Stimulated activated CD8-positive, alpha-beta memory T cell treated with anti-CD3 and anti-CD28 coated beads, Interleukin-4, amount 100 ng/mL, for 48 hours (primary cell): ENCODE data around the gene EFHC1.

Source experiments
- DNase-seq: peaks from one replicate; pipeline ENCODE4 v3.0.0-alpha.2; 2020

The EFHC1 gene

DNA sequence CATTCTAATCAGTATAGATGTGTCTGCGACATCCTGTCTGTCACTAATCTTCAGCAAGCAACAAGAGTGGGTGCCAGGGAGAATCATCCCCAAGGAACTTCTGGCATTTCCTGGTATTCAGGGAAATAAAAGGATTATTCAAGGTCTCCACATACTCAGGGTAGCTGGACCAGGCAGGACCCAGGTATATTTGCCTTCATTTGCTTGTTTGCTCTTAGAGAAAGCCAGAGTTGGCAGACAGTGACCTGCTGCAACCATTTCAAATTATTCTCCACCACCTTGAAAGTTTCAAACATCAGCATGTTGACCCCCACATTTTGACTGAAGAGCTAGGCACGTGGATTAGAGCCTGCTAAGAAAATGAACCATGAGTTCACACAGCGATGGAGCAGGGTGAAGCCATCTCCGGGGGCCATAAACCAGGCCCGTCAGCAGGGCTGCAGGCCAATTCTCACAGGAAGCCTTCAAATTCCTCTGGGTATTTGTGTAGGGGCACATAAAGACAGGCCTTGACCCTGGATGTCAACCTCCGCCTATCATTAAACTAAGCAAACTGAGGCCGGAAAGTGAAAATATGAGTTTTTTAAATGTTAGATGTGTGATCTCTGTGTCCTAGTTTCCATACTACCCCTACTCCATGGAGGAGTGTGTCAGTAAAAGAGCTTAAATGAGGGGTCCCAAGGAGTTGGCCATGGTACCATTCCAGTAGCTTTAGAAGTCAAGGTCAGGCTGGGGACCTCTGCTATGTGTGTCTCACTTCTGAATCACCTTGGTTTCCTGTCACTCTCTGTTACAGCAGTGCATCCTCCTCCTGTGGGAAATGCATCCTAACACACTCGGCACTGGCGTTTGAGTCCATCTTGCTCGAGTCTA is 123.8 kb downstream of the EFHC1 start:
- no peak for DNase-seq

DNA sequence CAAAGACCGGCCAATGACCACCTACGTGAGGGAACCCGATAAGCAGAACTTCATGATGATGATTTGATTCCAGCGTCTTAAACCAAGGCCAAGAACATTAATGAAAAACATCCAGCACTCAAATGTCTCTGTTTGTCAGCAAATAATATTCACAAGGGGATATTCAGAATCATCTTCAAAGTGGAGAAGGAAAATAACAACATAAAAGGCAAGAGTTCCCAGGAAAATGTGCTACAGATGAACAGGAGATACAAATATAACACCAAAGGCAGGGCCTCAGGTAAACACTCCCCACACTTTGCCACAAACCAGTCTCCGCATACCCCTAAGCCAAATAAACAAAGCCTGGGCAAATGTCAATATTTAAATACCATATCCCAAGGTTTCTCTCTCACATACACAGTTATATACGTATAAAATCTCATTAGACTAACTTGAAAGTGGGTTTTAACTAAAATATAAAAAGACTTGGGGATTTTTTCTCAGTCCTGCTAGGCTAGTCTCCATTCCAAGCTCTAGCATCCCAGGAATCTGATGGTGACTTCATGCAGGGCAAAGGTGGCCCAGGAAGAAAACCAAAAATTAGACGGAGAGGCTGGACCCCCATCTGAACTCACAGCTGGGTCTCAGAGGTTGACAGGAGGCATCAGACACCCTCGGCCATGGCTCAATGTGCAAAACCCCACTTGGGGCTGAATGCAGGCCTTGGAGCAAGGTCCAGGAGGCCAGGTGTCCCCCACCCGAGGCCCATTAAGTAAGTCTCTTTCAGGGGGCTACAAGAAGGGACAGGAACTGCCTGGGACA is 124.7 kb downstream of the EFHC1 start:
- DNase-seq = no peak

DNA sequence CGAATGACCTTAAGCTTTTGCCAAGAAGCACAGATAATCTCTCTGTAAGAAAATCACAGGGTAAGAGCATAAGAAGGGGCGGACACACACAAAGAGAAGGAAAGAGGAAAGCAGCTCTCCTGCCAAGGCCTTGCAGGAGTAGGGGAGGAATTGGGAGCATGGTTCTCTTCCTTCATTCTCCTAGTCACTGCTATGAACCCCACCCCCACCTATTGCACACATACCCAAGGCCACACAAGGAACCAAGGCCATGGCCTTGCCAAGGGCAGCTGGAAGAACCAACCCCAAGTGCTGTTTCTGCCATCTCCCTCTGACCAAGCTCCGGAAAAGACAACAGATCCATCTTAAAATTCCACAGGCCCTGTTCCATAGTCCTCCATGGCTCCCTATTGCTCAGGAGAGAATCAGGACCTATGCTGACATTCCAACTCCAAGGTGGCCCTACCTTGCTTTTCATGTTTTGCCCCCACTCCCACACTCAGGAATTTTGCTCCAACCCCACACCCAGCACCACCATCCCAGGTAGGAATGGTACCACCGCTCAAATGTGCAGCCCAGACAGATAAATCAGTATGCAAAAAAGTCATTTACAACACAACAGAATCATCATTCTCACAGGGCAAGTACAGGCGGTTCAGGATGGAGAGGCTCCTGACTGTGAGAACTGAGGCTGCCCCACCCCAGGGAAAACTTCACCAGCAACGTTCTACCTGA is 125.4 kb downstream of the EFHC1 start:
- DNase-seq = no peak

DNA sequence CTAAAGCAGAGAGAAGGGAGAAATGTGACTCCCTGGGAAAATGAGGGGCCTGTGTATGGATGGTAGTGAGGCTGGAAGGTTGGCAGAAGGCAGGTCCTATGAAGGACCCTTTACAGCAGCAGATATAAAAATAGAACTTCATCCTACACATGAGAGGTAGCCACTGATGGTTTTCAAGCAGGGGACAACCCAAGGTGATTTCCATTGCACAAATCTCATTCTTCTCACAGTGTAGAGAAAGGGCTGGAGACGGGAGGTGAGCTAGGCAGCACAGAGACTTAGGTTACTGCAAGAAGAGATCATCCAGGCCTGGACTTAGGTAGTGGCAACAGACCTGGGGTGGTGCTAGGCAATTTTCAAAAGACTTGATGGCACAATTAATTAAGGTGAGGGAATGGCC is 126.0 kb downstream of the EFHC1 start:
- no peak for DNase-seq

DNA sequence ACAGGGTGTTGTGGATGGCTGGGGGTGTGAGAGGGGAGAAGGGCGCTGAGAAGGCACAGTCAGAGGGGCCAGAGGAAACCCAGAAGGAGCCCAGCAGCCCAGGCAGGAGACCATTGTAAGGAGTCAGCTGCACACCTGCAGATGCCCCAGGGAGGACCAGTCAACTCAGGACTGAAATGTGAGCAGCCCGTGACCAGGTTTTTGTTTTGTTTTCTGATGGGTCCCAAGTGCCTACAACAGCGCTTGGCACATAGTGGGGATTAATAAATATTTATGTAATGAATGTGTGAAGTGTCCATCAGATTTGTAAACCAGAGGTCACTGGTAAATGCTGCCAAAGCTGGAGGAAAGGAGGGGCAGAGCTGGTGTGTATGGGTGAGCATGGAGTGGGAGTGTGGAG is 126.5 kb downstream of the EFHC1 start:
- no peak for DNase-seq

DNA sequence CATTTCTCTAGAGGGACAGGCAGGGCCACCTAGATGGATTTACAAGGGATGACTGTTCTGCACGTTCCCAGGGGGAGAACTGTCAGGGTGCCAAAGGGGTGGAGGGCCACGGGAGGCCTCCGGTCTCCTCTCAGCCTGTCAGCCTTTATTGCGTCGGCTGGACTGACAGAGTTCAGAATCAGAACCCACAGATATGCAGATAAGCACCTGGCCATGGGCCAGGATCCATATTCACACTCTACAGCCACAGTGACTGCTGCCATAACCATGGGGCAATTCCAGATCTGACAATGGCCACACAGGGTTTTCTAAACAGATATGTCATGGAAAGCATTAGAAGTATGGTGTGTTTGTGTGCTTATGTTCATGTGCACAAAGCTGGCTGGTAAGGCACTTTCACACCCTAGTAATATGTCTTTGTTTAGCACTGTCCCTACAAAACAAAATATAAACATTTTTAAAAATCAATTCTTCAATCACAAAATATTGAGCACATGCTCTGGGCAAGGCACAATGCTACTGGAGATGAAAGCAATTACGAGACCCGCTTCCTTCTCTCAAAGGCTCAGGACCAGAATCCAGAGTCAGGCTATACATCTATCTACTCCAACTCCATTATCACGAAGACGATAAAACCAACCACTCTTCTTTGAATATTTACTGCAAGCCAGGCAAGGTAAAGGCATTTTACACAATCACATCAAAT is 127.7 kb downstream of the EFHC1 start:
- no peak for DNase-seq

DNA sequence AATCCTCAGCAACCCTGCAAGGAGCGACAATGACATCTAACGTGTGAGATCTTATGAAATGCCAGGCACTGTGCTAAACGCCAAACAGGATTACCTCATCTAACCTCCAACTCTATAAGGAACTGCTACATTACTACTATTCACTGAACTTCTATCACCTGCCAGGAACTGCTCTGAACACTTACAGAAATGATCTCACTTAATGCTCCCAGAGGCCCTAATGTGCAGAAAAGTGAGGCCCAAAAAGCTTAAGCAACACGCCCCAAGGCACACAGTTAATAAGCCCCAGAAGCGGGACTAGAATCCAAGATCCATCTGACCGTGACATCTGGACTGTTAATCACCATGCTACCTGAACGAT is 128.2 kb downstream of the EFHC1 start:
- DNase-seq = no peak

DNA sequence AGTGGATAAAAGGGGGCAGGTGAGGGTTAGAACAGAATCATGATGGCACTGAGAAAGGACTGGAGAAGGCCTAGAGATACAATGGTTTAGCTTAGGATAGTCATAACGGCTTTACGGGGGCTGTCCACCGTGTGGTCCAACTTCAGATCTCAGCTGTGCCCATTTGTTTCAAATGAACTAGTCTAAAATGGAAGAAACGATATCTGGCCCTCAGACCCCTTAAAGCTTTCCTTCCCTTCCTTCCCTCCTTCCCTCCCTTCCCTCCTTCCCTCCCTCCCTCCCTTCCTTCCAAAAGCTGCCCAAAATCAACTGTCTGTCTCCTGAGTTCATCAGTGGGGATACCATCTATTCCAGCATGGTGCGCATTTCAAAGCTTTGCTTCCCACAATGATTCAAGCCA is 128.9 kb downstream of the EFHC1 start:
- DNase-seq = no peak

DNA sequence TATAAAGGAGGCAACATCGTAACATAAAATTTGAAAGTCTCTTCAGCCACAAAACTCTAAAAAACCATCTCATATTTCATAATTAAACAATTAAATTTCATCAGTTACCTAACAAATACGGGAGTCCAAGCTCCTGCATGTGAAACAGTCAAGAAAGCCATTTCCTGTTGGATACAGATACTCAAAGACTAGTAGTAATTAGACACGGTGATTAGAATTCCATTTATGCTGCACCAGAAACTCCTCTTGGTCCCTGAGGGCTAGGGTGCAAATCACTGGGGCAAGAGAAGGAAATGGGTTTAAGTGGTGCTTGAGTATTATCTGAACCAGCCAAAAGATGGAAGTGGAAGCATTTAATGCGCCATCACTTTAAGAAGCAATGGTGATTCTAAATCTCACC is 129.3 kb downstream of the EFHC1 start:
- DNase-seq = no peak

DNA sequence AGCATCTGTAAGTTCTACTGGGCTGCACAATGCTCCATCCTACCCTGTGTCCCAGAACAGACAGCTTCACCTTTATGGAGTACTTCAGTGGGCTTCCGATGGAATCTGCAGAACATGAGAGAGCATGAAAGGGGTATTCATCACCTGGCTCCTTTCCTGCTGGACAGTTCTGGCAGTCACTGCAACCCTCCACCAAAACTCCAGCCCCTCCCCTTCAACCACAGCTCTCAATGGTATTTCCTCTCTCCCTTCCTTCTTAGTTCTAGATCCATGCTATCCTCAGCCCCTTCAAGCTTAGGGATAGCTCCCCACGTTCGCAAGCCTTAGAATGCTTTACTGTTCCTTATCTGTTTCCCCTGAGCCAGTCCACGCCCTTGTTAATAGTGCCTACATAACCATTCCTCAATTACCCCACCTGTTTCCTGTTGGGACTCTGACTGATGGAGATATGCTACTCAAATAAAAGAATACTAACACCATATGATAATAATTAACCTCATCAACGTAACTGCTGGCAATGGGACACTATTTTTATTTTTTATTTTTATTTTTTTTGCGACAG is 130.0 kb downstream of the EFHC1 start:
- no peak for DNase-seq

DNA sequence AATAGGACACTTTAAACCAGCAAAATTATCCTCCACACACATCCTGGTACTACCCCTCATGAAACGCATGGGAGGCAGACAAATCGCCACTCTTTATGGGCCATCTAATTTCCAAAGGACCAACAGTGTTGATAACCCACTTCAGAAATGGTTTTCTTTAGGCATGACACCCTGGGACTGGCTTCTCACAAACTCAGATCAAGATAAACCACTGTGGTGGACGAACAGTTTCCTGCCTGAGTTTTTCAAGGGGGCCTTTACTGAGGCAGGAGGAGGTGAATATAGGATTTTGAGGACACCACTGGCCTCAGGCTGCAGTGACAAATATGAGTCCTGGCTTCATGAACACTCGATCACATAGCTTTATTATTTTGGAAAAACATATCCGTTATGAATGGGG is 130.7 kb downstream of the EFHC1 start:
- DNase-seq = no peak

DNA sequence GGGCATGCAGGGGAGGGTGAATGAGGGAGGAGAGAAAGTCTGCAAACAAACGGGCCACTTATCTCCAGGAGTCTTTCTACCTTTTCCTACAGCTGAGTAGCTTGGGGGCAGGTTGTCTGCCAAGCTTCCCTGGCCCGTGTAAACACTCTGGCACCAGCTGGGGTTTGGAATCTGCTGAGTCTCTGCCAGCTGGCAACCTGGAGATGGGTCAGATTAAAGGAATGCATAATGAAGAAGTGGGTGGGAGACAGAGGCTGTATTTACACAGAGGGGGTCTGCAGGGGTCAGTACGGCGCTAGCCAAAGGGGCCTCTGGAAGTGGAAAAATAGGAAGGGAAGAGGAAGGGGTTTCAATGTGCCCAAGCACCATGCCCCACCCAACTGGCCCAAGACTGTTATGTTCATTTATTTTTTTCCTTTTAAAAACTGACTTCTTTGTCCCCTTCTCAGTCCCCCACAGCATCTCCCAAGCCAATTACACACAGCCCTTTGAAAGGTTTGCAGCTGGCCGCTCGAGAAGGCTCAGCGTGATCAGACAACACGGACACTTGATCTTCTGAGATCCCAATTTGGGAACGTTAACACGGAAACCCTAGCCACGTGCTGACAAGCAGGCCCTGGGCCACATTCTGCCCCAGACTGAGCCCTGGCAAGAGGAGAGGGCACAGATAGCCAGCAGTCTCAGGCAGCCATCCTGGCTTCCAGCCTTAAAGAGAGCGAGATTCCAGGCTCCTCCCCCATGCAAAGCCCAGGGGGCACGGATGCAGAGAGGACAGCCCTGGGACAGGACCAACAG is 131.5 kb downstream of the EFHC1 start:
- DNase-seq = no peak

DNA sequence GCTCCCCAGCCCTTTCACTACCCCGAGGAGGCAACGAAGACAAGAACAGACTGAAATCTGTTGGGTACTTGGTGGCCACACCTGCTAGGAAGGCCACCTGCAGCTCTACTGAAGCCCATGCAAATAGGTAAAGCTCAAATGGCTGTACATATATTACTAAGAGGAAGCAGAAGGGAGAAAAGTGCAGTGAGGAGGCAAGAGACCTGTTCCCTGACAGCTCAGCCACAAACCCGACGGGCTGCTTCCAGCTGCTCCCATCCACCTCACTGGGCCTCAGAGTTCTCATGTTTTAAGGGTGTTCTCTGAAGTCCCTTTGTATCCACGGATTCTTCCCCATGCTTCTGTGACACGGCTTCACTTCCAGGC is 132.1 kb downstream of the EFHC1 start:
- no peak for DNase-seq

DNA sequence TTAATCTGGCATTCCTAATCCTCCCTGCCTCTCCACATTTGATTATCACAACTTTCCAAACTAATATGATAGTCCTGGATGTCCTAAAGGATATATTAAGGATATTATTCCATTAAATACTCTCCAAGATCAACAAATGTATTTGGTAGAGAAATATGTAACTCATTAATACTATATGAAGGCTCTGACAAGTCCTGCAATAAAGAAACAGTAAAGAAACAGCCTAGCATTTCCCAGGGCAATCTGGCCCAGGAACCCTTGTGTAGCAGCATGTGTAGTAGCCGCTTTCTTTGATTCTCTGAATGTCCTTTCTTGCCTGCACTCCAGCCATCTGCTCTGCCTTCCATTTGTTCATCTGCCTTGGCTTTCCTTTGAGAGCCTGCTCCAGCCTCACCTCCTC is 133.0 kb downstream of the EFHC1 start:
- no peak for DNase-seq

DNA sequence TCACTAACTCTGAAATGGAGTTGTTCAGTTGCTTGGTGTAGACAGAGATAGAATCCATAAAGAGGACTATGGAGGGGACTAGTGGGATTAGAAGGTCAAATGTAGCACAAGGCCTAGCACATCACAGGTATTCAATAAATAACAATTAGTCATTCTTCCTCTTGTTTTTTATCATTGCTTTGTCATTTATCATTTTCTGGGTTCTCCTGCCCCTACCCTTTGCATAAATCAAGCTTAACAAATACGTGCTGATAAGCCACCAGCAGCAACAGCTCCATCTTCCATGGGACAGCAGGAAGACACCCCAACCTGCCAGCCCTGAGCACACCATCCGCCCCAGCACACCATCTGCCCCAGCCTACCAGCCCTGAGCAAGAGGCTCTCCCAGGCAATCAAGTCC is 133.6 kb downstream of the EFHC1 start:
- no peak for DNase-seq

DNA sequence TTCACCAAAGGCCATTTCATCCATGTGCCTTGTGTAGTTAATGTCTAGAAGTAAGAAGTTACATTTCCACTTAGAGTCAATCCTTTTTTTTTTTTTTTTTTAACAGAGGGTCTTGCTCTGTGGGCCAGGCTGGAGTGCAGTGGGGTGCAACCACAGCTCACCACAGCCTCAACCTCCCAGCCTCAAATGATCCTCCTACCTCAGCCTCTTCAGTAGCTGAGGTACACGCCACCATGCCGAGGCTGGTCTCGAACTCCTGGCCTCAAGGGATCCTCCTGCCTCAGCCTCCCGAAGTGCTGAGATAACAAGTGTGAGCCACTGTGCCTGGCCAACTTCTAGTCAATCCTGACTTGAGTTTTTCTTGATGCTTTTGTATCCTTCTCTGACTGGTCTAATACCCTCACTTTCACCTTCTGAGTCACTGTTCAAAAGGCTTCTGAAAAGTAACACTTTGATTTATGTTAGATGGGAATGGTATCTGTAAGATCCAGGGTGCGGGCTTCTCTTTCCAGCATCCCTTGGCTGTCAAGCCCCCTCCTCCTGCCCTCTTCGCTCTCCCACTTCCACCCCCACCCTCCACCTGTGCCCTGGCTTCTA is 134.6 kb downstream of the EFHC1 start:
- DNase-seq = no peak

DNA sequence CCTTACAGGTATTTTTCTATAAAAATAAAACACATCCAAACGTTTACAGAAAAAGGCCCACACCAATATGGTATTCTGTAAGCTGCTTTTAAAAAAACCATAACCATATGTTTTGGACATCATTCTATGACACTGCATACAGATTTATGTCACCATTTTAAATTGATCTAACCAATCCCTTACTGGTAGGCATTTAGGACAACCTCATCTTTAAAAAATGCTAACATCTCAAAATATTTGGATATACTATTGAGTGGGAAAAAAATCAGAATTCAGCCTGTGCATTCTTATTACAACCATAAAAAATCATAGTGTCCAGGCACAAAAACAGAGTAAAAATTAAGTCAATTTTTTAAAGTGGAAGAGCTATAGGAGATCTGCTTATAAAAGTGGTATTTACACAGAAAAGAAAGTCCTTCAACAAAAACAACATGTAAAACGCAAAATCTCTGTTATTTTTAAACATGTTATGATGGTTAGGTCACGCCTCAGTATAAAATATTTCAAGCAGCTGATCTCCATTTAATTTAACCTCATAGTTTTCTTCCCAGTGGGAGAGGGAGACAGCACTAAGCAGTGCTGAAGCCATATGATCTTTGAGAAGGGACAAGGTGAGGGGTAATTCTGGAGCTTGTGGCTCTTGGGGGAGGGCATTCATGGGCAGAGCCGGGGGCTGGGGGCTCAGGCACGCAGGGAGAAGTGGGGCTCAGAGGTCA is 135.5 kb downstream of the EFHC1 start:
- DNase-seq = no peak

DNA sequence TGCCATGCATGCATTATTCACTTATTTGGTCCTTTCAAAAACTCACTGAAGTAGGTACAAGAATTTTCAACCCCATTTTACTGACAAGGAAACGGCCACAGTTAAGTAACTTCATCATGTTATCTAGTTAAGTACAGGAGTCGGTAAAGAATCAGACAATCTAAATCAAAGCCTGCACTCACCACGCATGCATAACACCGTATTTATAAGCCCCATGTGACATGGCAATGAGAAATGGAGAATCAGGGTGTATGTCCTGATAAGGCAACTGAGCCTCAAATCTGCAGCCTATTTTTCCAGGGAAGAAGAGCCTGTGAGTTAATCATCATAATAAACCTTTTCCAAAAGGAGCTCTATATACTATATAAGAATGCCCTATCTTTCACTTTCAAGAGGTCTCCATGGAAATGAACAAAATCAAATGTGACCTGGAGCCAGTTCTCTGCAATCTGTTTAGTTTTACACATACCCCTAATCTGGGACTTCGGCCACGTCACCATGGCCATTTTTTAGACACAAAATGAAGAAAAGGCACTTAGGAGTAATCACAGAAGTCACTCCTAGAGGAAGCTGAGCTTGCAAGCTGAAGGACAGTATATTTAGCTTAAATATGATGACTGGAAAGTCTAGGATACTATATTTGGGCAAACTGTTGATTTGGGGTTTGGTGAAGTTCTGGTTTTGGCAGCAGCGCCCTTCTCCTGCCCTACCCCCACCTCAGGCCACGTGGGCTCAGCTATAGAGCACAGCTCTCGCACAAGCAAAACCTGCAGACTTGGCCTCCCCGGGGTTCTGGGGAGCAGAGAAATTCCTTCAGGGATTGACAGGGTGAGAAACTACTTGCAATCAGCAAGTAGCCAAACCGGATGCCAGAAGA is 137.5 kb downstream of the EFHC1 start:
- DNase-seq = no peak

DNA sequence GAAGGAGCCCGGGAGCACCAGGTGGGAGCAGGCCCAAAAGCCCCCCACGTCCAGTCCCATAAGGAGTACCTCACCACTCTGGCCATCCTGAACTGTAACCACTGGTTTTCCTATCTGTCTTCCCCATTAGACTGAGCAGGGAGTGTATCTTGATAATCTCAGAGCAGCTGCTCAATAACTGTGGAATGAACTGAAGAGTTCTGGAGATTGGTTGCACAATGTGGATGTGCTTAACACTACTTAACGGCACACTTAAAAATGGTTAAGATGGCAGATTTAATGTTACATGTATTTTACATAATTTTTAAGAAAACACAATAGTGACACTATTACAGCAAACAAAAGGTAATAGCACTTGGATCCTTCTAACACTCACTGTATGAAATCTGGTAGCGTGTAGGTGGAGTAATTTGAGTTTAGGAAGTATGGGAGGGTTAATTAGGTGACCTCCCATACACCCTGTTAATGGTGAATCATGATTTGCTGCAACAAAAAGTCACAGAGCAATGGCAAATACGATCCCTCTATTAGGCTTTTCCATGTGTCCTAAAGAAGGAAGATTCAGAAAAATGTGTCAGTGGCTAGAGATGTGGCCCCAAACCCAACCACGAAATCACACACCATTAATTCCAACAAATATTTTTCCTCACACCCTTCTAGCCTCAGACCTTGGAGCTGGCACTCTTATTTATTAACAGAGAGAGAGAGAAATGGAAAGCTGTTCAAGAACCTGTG is 138.3 kb downstream of the EFHC1 start:
- no peak for DNase-seq
